Measurements from ENCODE around the gene UGT2A3. TPM values are rescaled to one million over a fixed set of nuclear protein-coding genes. Genes with fewer than 3 reads are reported as not detected.

The UGT2A3 gene
- total and polyA plus RNA-seq, 2 of the 8 experiments (the other 6 are each of a cell fraction or from before 2014, with no cell fraction given) = not detected

GRCh38 chr4:68929076-68929737 lies 22.4 kb downstream of the UGT2A3 start:
- H3K79me2 ChIP-seq (ENCODE audit: control insufficient read depth in 1 of 2, insufficient read depth in 2 of 2, low read length in 2 of 2) = no peaks in the 10 kb centered on the region
- H3K23ac ChIP-seq (ENCODE audit: insufficient read length) = no peak overlapping the region
- H2AFZ ChIP-seq (ENCODE audit: low read length) = no peak overlapping the region
- H3K4me2 ChIP-seq (ENCODE audit: insufficient read depth in 1 of 2, low read depth in 2 of 2, low read length in 2 of 2) = no peak overlapping the region
- H4K5ac ChIP-seq (ENCODE audit: insufficient read length, low read depth, low read length) = no peak overlapping the region
- H3K4ac ChIP-seq (replicated peaks; ENCODE audit: insufficient read length, low read depth, low read length) = no peak overlapping the region
- no peak overlapping the region for H2BK12ac ChIP-seq (ENCODE audit: low read depth, low read length)
- no peak overlapping the region for H2AK5ac ChIP-seq (ENCODE audit: low read depth, low read length)
- no peak overlapping the region for H2BK15ac ChIP-seq (ENCODE audit: low read length)
- no peak for DNase-seq (ENCODE audit: low read depth in 1 of 2, low spot score in 2 of 2)
- H3K18ac ChIP-seq (ENCODE audit: extremely low read depth, low read length) = no peak overlapping the region
- no peak overlapping the region for H3K14ac ChIP-seq (ENCODE audit: insufficient read length)
- no peak overlapping the region for H3K9ac ChIP-seq (replicated peaks in 1 of 4; ENCODE audit: extremely low read depth in 1 of 4, low read depth in 3 of 4, low read length in 3 of 4)
- no peak for FAIRE-seq
- WGBS, 2 experiments (ENCODE audit: extremely low coverage in 1 of 2, insufficient coverage in 1 of 2, insufficient read length in 1 of 2, insufficient replicate concordance in 2 of 2, low coverage in 1 of 2, low lambda C conversion rate in 2 of 2, missing lambda C conversion rate in 1 of 2) = 58% methylated on average over 3 of the region's 3 CpGs; no CpG with 5 or more reads in 1 of the 2 experiments
- no peak overlapping the region for H4K91ac ChIP-seq (replicated peaks; ENCODE audit: insufficient read length, low read length)
- no peaks in the 10 kb centered on the region for H3K36me3 ChIP-seq (ENCODE audit: control insufficient read depth in 2 of 4, insufficient read depth in 4 of 4, low read length in 3 of 4)
- H4K20me1 ChIP-seq (replicated peaks in 1 of 2; ENCODE audit: control insufficient read depth in 1 of 2, insufficient read depth in 2 of 2, low read length in 2 of 2) = no peaks in the 10 kb centered on the region
- no peaks in the 10 kb centered on the region for H3K4me1 ChIP-seq (replicated peaks in 1 of 4; ENCODE audit: control insufficient read depth in 3 of 4, insufficient read depth in 4 of 4, low read length in 3 of 4)
- H3K79me1 ChIP-seq (ENCODE audit: low read depth, low read length) = no peaks in the 10 kb centered on the region
- H2BK120ac ChIP-seq (replicated peaks; ENCODE audit: low read depth, low read length) = no peak overlapping the region
- no peak overlapping the region for H3K27ac ChIP-seq (ENCODE audit: low read depth, low read length)
- no peak for TF ChIP-seq BCL11A (IDR thresholded peaks at IDR 0.05; ENCODE audit: low read depth in 2 of 2, low read length in 2 of 2)
- no peak for TF ChIP-seq CBX5 (IDR thresholded peaks at IDR 0.05; ENCODE audit: low read depth, low read length)
- ChIA-PET CTCF (ENCODE audit: partially characterized antibody) (no interaction called here), POLR2A (ENCODE audit: partially characterized antibody) (no interaction called here)
- no peaks in the 10 kb centered on the region for H3K9me3 ChIP-seq (ENCODE audit: insufficient read depth in 2 of 2, low read depth in 1 of 2, low read length in 1 of 2)
- no peak overlapping the region for H3K4me3 ChIP-seq (ENCODE audit: extremely low read depth in 1 of 4, insufficient read depth in 2 of 4, low read depth in 3 of 4, low read length in 4 of 4)
- H3K23me2 ChIP-seq (ENCODE audit: low read depth, low read length) = no peaks in the 10 kb centered on the region
- no peak overlapping the region for H2BK5ac ChIP-seq (ENCODE audit: low read depth, low read length)
- H4K8ac ChIP-seq (ENCODE audit: extremely low read depth, insufficient read depth, low read length) = no peak overlapping the region
- no peaks in the 10 kb centered on the region for H3K27me3 ChIP-seq (replicated peaks in 1 of 4; ENCODE audit: control insufficient read depth in 3 of 4, extremely low read depth in 1 of 4, insufficient read depth in 3 of 4, low read length in 3 of 4)
- no peak overlapping the region for H3K56ac ChIP-seq (replicated peaks; ENCODE audit: insufficient read length, low read depth, low read length)
- H2BK20ac ChIP-seq (ENCODE audit: low read length) = no peak overlapping the region
